ENCODE measurements around the gene GLB1L2. TPM values are rescaled to one million over a fixed set of nuclear protein-coding genes. Genes with fewer than 3 reads are reported as not detected.

The GLB1L2 gene
- total and polyA plus RNA-seq, 2 of the 13 experiments (the other 11 are each of a cell fraction or from before 2014, with no cell fraction given), result 0.59 to 0.69 TPM

DNA sequence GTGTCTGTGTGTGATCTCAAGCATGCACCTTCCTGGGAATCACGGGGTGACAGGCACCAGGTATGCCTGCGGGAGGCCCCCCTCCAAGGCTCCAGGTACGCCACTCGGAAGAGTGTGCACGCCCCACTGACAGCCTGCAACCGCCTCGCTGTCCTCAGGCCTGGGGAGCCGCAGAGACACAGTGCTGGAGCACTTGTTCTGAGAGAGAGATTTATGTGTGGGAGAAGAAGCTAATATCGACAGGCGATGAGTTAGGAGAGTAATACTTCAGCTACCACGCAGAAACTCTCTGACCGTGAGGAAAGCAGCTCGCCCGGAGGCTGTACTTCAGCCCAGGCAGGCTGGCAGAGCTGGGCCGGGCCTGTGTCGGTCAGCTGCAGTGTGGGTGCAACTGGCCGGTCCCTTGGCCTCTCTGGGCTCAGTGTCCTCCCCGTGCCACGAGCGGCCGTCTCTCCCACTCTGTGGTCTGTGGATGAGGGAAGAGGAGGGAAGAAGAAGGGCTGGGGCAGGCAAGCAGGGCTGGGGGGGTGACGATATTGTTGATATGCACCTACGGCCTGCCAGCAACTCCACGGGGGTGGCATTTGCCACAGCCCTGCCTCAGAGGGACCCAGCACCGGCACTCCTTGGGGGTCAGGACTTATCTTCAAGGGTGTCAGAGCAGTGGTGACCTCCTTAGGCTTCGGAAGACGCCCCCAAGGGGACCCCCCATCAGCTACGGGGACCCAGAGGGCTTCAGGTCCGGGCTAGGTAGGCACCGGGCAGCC lies 73.0 kb downstream of the GLB1L2 start (continued):
- TF ChIP-seq, protein P1, sequence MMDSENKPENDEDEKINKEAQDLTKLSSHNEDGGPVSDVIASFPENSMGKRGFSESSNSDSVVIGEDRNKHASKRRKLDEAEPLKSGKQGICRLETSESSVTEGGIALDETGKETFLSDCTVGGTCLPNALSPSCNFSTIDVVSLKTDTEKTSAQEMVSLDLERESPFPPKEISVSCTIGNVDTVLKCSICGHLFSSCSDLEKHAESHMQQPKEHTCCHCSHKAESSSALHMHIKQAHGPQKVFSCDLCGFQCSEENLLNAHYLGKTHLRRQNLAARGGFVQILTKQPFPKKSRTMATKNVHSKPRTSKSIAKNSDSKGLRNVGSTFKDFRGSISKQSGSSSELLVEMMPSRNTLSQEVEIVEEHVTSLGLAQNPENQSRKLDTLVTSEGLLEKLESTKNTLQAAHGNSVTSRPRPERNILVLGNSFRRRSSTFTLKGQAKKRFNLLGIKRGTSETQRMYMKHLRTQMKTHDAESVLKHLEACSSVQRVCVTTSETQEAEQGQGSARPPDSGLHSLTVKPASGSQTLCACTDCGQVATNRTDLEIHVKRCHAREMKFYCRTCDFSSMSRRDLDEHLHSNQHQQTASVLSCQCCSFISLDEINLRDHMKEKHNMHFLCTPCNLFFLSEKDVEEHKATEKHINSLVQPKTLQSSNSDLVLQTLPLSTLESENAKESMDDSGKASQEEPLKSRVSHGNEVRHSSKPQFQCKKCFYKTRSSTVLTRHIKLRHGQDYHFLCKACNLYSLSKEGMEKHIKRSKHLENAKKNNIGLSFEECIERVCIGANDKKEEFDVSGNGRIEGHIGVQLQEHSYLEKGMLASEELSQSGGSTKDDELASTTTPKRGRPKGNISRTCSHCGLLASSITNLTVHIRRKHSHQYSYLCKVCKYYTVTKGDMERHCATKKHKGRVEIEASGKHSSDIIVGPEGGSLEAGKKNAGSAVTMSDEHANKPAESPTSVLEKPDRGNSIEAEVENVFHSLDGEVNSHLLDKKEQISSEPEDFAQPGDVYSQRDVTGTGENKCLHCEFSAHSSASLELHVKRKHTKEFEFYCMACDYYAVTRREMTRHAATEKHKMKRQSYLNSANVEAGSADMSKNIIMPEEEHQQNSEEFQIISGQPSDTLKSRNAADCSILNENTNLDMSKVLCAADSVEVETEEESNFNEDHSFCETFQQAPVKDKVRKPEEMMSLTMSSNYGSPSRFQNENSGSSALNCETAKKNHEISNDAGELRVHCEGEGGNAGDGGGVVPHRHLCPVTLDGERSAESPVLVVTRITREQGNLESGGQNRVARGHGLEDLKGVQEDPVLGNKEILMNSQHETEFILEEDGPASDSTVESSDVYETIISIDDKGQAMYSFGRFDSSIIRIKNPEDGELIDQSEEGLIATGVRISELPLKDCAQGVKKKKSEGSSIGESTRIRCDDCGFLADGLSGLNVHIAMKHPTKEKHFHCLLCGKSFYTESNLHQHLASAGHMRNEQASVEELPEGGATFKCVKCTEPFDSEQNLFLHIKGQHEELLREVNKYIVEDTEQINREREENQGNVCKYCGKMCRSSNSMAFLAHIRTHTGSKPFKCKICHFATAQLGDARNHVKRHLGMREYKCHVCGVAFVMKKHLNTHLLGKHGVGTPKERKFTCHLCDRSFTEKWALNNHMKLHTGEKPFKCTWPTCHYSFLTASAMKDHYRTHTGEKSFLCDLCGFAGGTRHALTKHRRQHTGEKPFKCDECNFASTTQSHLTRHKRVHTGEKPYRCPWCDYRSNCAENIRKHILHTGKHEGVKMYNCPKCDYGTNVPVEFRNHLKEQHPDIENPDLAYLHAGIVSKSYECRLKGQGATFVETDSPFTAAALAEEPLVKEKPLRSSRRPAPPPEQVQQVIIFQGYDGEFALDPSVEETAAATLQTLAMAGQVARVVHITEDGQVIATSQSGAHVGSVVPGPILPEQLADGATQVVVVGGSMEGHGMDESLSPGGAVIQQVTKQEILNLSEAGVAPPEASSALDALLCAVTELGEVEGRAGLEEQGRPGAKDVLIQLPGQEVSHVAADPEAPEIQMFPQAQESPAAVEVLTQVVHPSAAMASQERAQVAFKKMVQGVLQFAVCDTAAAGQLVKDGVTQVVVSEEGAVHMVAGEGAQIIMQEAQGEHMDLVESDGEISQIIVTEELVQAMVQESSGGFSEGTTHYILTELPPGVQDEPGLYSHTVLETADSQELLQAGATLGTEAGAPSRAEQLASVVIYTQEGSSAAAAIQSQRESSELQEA (CRISPR knock-in tag; IDR thresholded peaks at IDR 0.05; ENCODE audit: not compliant biosample characterization), result no peak
- no peak for TF ChIP-seq ZNF549 (CRISPR knock-in tag; IDR thresholded peaks at IDR 0.05)
- no peak for TF ChIP-seq SALL1 (CRISPR knock-in tag; IDR thresholded peaks at IDR 0.05)
- TF ChIP-seq ZNF264 (CRISPR knock-in tag; IDR thresholded peaks at IDR 0.05), result no peak
- TF ChIP-seq ZFP62 (CRISPR knock-in tag; IDR thresholded peaks at IDR 0.05), result no peak
- no peak for TF ChIP-seq ESRRA (CRISPR knock-in tag; IDR thresholded peaks at IDR 0.05; ENCODE audit: low read depth)
- no peak for TF ChIP-seq PTBP1 (IDR thresholded peaks at IDR 0.05; ENCODE audit: low read depth, low read length, poor library complexity, severe bottlenecking)
- TF ChIP-seq, protein P2, sequence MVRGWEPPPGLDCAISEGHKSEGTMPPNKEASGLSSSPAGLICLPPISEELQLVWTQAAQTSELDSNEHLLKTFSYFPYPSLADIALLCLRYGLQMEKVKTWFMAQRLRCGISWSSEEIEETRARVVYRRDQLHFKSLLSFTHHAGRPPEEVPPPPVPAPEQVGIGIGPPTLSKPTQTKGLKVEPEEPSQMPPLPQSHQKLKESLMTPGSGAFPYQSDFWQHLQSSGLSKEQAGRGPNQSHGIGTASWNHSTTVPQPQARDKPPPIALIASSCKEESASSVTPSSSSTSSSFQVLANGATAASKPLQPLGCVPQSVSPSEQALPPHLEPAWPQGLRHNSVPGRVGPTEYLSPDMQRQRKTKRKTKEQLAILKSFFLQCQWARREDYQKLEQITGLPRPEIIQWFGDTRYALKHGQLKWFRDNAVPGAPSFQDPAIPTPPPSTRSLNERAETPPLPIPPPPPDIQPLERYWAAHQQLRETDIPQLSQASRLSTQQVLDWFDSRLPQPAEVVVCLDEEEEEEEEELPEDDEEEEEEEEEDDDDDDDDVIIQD (CRISPR knock-in tag; IDR thresholded peaks at IDR 0.05; ENCODE audit: low read depth), result no peak
